ENCODE results near the gene BEX1. TPM values are rescaled to one million over a fixed set of nuclear protein-coding genes. Genes with fewer than 3 reads are reported as not detected.

The BEX1 gene
- total RNA-seq, 4 donors from 2014 or later = 10.5 to 41.5 (median 25.8) TPM

- Histone ChIP-seq H3K27ac (no peak overlapping the region), H3K4me1 (no peaks in the 10 kb centered on the region), H3K27me3 (no peaks in the 10 kb centered on the region), H3K36me3 (no peaks in the 10 kb centered on the region), H3K4me3 (replicated peaks in 1 of 3) (no peak overlapping the region), H3K9me3 (no peaks in the 10 kb centered on the region)
- intact Hi-C loops (cut with DNase I) = no loop called here
- TF ChIP-seq POLR2A (IDR thresholded peaks at IDR 0.05) = no peak
- TF ChIP-seq CTCF (IDR thresholded peaks at IDR 0.05) = no peak
- DNase-seq = no peak
- 52 to 61% methylated on average over 5 of the region's 5 CpGs for WGBS, 2 donors
Measured at GRCh38 chrX:103073467-103073866, 9.5 kb upstream of the BEX1 start.

GRCh38 chrX:103066606-103067005 is 2.6 kb upstream of the BEX1 start:
- intact Hi-C loops (cut with DNase I) = no loop called here
- TF ChIP-seq POLR2A (IDR thresholded peaks at IDR 0.05) (no peak), CTCF (IDR thresholded peaks at IDR 0.05) (no peak)
- WGBS, 2 donors = 80 to 81% methylated on average over 1 of the region's 1 CpG
- H3K4me3 ChIP-seq (replicated peaks in 1 of 3) = no peak overlapping the region
- H3K27ac ChIP-seq = no peak overlapping the region
- H3K36me3 ChIP-seq = no peaks in the 10 kb centered on the region
- no peaks in the 10 kb centered on the region for H3K9me3 ChIP-seq
- H3K4me1 ChIP-seq = no peaks in the 10 kb centered on the region
- no peak for DNase-seq
- H3K27me3 ChIP-seq = no peaks in the 10 kb centered on the region

- Histone ChIP-seq H3K4me3 (replicated peaks in 1 of 3) (peak overlapping the region in 2 of 3 donors; percentile 6 to 9), H3K9me3 (no peaks in the 10 kb centered on the region), H3K27ac (no peak overlapping the region), H3K4me1 (no peaks in the 10 kb centered on the region), H3K27me3 (no peaks in the 10 kb centered on the region), H3K36me3 (no peaks in the 10 kb centered on the region)
- DNase-seq = peak; percentile 36 to 55
- TF ChIP-seq CTCF (IDR thresholded peaks at IDR 0.05) = no peak
- no peak for TF ChIP-seq POLR2A (IDR thresholded peaks at IDR 0.05)
- intact Hi-C loops (cut with DNase I) = no loop called here
- WGBS, 2 donors = 0 to 5% methylated on average over 10 to 11 of the region's 34 CpGs
Measured at GRCh38 chrX:103063191-103063845, 653 bp downstream of the BEX1 start.

GRCh38 chrX:103061486-103061885 is 2.5 kb downstream of the BEX1 start:
- intact Hi-C loops (cut with DNase I) = no loop called here
- H3K27me3 ChIP-seq = no peaks in the 10 kb centered on the region
- no peaks in the 10 kb centered on the region for H3K36me3 ChIP-seq
- no peak overlapping the region for H3K4me3 ChIP-seq (replicated peaks in 1 of 3)
- H3K4me1 ChIP-seq = no peaks in the 10 kb centered on the region
- 89 to 97% methylated on average over 3 of the region's 3 CpGs for WGBS, 2 donors
- TF ChIP-seq CTCF (IDR thresholded peaks at IDR 0.05) (no peak), POLR2A (IDR thresholded peaks at IDR 0.05) (no peak)
- DNase-seq = no peak
- H3K27ac ChIP-seq = no peak overlapping the region
- no peaks in the 10 kb centered on the region for H3K9me3 ChIP-seq

- DNase-seq = no peak
- H3K27ac ChIP-seq = no peak overlapping the region
- H3K27me3 ChIP-seq = no peaks in the 10 kb centered on the region
- WGBS, 2 donors = 79 to 87% methylated on average over 2 of the region's 2 CpGs
- no peak overlapping the region for H3K4me3 ChIP-seq (replicated peaks in 1 of 3)
- no peaks in the 10 kb centered on the region for H3K4me1 ChIP-seq
- H3K36me3 ChIP-seq = no peaks in the 10 kb centered on the region
- H3K9me3 ChIP-seq = no peaks in the 10 kb centered on the region
- intact Hi-C loops (cut with DNase I) = no loop called here
- no peak for TF ChIP-seq POLR2A (IDR thresholded peaks at IDR 0.05)
- TF ChIP-seq CTCF (IDR thresholded peaks at IDR 0.05) = no peak
Measured at GRCh38 chrX:103056902-103057301, 7.1 kb downstream of the BEX1 start.
